ENCODE data around the gene DRC1.

Gene DRC1

DNA sequence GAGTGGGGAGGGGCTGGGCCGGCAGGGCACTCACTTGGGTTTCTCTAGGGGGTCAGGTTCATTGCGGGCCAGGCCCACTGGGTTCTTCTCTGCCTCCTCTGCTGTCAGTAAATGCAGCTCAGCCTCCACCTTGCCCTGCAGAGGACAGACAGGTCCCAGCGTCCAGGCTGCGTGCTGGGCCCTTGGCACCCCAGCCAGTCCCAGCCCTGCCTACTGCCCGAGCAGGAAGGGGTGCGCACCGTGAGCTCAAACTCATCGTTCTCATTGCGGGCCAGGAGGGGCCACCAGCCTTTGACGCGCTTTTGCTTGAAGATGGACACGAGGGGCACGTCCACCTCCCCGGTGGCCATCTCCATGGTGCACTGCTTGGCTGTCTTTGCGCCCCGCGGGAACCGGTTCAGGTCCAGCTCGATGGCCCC lies 58.9 kb downstream of the DRC1 start:
- TF ChIP-seq TAF1 (IDR thresholded peaks at IDR 0.05; ENCODE audit: borderline replicate concordance, insufficient read depth, low read length) (no peak), SIN3A (IDR thresholded peaks at IDR 0.05; ENCODE audit: borderline replicate concordance, insufficient read depth, low read length) (no peak), FOXP2 (optimal IDR thresholded peaks at IDR 0.05; ENCODE audit: borderline replicate concordance, extremely low read depth, extremely low read length, insufficient read depth) (no peak)
- TF ChIP-seq, protein P1, sequence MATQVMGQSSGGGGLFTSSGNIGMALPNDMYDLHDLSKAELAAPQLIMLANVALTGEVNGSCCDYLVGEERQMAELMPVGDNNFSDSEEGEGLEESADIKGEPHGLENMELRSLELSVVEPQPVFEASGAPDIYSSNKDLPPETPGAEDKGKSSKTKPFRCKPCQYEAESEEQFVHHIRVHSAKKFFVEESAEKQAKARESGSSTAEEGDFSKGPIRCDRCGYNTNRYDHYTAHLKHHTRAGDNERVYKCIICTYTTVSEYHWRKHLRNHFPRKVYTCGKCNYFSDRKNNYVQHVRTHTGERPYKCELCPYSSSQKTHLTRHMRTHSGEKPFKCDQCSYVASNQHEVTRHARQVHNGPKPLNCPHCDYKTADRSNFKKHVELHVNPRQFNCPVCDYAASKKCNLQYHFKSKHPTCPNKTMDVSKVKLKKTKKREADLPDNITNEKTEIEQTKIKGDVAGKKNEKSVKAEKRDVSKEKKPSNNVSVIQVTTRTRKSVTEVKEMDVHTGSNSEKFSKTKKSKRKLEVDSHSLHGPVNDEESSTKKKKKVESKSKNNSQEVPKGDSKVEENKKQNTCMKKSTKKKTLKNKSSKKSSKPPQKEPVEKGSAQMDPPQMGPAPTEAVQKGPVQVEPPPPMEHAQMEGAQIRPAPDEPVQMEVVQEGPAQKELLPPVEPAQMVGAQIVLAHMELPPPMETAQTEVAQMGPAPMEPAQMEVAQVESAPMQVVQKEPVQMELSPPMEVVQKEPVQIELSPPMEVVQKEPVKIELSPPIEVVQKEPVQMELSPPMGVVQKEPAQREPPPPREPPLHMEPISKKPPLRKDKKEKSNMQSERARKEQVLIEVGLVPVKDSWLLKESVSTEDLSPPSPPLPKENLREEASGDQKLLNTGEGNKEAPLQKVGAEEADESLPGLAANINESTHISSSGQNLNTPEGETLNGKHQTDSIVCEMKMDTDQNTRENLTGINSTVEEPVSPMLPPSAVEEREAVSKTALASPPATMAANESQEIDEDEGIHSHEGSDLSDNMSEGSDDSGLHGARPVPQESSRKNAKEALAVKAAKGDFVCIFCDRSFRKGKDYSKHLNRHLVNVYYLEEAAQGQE (IDR thresholded peaks at IDR 0.05; ENCODE audit: insufficient read depth in 1 of 2, low read depth in 2 of 2, low read length in 2 of 2): no peak

DNA sequence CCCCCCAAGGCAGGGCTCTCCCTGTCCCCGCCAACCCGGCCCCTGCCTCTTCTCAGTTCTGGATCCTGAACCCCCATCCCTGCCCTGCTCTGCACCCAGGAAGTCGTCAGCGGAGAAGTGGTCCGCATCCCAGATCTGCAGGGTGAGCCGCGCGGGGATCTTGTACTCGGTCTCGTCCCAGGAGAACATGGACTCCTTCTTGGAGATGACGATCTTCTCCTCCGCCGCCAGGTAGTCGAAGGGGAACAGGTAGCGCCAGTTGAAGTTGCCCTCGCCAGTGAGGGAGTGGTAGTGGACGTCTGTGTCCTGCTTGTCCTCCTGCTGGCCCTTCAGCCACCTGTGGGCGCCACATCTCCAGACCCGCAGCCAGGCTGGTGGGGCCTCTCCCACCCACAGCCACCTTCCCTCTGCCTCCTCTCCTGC lies 59.9 kb downstream of the DRC1 start:
- TF ChIP-seq, protein P1 (IDR thresholded peaks at IDR 0.05; ENCODE audit: insufficient read depth in 1 of 2, low read depth in 2 of 2, low read length in 2 of 2): no peak
- TF ChIP-seq SIN3A (IDR thresholded peaks at IDR 0.05; ENCODE audit: borderline replicate concordance, insufficient read depth, low read length): no peak
- no peak for TF ChIP-seq POLR2AphosphoS5 (IDR thresholded peaks at IDR 0.05; ENCODE audit: low read depth, low read length)
- TF ChIP-seq FOXP2 (optimal IDR thresholded peaks at IDR 0.05; ENCODE audit: borderline replicate concordance, extremely low read depth, extremely low read length, insufficient read depth): no peak
- TF ChIP-seq TAF1 (IDR thresholded peaks at IDR 0.05; ENCODE audit: borderline replicate concordance, insufficient read depth, low read length): no peak

DNA sequence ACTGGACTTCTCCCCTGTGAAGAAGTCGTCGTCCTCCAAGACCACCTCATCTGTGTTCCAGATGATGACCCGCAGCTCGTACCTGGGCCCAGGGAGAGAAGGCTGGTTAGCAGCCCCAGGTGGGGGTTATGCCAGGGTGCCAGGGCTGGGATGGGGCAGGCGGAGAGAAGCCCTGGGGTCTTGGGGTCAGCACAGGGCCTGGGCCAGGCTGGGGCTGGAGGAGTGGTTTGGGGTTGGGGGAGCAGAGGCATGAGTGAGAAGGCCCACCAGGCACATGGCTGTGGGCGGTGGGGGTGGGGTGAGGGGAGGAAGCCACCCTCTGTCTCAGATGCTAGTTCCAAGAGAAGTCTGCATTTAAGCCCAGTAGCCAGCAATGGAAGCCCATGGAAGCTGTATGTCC lies 60.4 kb downstream of the DRC1 start:
- TF ChIP-seq TAF1 (IDR thresholded peaks at IDR 0.05; ENCODE audit: borderline replicate concordance, insufficient read depth, low read length) (no peak), SIN3A (IDR thresholded peaks at IDR 0.05; ENCODE audit: borderline replicate concordance, insufficient read depth, low read length) (no peak), FOXP2 (optimal IDR thresholded peaks at IDR 0.05; ENCODE audit: borderline replicate concordance, extremely low read depth, extremely low read length, insufficient read depth) (no peak), POLR2AphosphoS5 (IDR thresholded peaks at IDR 0.05; ENCODE audit: low read depth, low read length) (no peak)
- TF ChIP-seq, protein P1 (IDR thresholded peaks at IDR 0.05; ENCODE audit: insufficient read depth in 1 of 2, low read depth in 2 of 2, low read length in 2 of 2): no peak

DNA sequence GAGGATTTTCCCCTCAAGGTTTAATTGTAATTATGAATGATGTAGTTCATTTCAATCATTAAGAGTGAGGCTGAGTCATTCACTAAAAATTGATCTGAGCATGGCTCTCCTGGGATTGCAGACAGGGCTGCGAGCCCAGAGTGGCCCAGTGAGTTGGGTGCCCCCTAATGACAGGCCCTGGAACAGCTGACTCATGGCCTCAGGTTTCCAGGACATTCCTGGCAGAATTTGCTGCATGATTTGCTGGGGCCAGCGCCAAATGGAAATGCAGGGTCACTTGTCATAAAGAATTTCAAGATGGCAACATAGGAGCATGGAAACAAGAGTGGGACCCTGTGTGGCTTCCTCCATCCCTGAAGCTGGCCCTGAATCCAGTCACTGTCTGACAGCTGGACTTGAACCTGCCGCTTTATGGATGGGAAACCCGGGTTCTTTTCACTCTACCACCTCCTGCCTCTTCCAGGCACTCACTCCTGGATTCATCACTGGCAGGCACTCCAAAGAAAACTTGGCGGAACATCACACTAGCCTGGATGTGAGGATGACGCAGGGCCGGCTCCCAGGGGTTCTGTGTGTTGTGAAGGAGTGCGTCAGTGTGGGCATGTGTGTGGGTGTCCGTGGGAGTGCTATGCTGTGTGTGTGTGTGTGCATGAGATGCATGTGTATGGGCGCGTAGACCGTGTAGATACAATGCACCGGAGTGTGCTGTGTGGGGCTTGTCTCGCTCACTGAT lies 61.0 kb downstream of the DRC1 start:
- TF ChIP-seq SIN3A (IDR thresholded peaks at IDR 0.05; ENCODE audit: borderline replicate concordance, insufficient read depth, low read length) (no peak), TAF1 (IDR thresholded peaks at IDR 0.05; ENCODE audit: borderline replicate concordance, insufficient read depth, low read length) (no peak), POLR2AphosphoS5 (IDR thresholded peaks at IDR 0.05; ENCODE audit: low read depth, low read length) (no peak), FOXP2 (optimal IDR thresholded peaks at IDR 0.05; ENCODE audit: borderline replicate concordance, extremely low read depth, extremely low read length, insufficient read depth) (no peak)
- TF ChIP-seq, protein P1 (IDR thresholded peaks at IDR 0.05; ENCODE audit: insufficient read depth in 1 of 2, low read depth in 2 of 2, low read length in 2 of 2): no peak
